GM21737 (cell line): Measurements from ENCODE around the gene DAD1.
"Not testable (repeated sequence)": the region's sequence is repeated elsewhere in the genome, so short reads cannot be mapped to it uniquely, and the experiment has no call there.

Experiments
- ATAC-seq: cut with Tn5 transposase; IDR thresholded peaks from one replicate; pipeline ENCODE4 v1.9.1; 2021; ENCODE audit warnings: mild to moderate bottlenecking, moderate library complexity; ENCODE audit not compliant: unreplicated experiment

Gene DAD1

DNA sequence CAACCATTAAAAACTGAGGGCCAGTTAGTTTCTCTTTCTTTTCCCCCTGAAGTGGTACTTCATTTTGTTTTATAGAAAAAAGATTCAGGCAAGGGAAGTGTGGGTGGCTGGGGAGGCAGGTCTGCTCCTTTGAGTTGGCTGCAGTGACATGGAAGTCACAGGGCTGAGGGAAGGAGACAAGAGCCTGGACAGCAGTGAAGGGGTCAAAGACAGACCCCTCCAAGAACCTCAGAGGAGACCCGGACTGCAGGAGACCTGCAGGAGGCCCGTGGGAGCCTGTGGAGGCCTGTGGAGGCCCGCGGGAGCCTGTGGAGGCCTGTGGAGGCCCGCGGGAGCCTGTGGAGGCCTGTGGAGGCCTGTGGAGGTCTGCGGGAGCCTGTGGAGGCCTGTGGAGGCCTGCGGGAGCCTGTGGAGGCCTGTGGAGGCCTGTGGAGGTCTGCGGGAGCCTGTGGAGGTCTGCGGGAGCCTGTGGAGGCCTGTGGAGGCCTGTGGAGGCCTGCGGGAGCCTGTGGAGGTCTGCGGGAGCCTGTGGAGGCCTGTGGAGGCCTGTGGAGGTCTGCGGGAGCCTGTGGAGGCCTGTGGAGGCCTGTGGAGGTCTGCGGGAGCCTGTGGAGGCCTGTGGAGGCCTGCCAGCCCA, 35.0 kb downstream of the DAD1 start:
- ATAC-seq: not testable (repeated sequence)

DNA sequence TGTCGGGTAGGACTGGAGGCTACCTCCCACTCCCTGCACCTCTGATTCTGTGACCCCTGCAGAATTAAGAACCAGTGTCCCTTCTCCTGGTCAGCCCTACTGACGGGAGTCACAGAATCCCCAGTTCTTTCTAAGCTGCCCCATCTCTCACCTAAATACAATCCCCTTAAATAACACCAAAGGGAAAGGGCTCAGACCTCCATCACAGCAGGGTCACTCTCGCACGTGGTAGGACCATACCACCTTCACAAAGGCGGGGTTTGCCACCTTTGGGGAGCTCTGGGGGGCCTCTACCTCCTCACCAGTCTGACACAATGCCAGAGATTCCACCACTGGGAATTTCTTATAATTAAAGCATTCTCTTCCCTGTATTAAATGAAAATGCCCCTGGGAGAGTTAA, 35.6 kb downstream of the DAD1 start:
- ATAC-seq: no peak

DNA sequence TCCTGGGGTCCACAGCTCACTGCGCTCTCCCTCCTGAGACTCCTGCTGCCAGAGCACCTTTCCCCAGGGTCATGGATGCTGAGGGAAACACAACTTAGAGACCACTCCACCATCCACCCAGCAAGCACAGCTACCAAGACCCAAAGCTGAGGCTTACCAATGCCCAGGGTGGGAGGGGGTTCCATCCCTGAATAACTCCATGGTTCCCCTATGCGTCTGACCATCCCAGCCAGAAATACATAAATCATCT, 36.3 kb downstream of the DAD1 start:
- no peak for ATAC-seq

DNA sequence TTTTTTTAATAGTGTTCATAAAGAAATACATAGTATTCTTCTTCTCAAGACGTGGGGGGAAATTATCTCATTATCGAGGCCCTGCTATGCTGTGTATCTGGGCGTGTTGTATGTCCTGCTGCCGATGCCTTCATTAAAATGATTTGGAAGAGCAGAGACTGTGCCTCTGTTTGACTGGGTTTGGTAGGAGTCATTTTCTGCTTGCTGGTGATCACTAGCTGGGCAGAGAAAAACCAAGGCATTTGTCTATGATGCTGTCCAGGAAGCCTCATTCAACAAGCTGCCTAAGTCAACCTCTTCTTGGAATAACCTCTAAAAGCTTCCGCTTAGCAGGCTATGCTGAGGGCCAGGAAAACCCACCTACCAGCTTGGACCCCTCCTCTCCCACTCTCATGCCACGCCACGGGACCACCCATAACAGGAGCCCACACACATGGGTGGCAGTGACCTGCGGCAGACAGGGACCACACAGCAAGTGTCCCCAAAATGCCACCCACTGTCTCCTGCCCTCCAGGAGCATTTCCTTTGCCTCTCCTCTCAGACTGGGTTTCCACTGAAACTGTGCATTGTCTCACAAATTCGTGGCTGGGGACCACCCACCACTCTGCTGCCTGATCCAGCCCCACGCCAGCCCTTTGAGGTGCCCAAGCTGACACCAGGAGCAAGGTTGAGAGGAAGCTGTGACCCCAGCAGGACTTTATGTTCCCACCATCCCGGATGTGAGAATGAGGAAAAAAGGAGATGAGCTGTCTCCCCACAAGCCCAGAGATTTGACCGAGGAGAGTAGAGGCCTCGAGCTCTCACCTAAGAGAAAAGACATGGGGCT, 36.8 kb downstream of the DAD1 start:
- no peak for ATAC-seq

DNA sequence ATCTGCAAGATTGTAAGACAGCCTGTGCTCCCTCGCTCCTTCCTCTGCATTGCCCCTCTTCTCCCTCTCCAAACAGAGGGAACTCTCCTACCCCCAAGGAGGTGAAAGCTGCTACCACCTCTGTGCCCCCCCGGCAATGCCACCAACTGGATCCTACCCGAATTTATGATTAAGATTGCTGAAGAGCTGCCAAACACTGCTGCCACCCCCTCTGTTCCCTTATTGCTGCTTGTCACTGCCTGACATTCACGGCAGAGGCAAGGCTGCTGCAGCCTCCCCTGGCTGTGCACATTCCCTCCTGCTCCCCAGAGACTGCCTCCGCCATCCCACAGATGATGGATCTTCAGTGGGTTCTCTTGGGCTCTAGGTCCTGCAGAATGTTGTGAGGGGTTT, 37.4 kb downstream of the DAD1 start:
- no peak for ATAC-seq

DNA sequence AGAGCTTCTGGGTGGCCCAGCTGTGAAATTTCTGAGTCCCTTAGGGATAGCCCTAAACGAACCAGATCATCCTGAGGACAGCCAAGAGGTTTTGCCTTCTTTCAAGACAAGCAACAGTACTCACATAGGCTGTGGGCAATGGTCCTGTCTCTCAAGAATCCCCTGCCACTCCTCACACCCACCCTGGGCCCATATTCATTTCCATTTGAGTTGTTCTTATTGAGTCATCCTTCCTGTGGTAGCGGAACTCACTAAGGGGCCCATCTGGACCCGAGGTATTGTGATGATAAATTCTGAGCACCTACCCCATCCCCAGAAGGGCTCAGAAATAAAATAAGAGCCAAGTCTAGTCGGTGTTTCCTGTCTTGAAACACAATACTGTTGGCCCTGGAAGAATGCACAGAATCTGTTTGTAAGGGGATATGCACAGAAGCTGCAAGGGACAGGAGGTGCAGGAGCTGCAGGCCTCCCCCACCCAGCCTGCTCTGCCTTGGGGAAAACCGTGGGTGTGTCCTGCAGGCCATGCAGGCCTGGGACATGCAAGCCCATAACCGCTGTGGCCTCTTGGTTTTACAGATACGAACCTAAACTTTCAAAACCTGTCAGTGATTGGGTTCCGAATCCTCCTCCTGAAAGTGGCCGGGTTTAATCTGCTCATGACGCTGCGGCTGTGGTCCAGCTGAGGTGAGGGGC, 38.9 kb downstream of the DAD1 start:
- ATAC-seq: peak; percentile 40

DNA sequence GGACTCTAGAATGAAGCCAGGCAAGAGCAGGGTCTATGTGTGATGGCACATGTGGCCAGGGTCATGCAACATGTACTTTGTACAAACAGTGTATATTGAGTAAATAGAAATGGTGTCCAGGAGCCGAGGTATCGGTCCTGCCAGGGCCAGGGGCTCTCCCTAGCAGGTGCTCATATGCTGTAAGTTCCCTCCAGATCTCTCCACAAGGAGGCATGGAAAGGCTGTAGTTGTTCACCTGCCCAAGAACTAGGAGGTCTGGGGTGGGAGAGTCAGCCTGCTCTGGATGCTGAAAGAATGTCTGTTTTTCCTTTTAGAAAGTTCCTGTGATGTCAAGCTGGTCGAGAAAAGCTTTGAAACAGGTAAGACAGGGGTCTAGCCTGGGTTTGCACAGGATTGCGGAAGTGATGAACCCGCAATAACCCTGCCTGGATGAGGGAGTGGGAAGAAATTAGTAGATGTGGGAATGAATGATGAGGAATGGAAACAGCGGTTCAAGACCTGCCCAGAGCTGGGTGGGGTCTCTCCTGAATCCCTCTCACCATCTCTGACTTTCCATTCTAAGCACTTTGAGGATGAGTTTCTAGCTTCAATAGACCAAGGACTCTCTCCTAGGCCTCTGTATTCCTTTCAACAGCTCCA, 39.6 kb downstream of the DAD1 start:
- no peak for ATAC-seq

DNA sequence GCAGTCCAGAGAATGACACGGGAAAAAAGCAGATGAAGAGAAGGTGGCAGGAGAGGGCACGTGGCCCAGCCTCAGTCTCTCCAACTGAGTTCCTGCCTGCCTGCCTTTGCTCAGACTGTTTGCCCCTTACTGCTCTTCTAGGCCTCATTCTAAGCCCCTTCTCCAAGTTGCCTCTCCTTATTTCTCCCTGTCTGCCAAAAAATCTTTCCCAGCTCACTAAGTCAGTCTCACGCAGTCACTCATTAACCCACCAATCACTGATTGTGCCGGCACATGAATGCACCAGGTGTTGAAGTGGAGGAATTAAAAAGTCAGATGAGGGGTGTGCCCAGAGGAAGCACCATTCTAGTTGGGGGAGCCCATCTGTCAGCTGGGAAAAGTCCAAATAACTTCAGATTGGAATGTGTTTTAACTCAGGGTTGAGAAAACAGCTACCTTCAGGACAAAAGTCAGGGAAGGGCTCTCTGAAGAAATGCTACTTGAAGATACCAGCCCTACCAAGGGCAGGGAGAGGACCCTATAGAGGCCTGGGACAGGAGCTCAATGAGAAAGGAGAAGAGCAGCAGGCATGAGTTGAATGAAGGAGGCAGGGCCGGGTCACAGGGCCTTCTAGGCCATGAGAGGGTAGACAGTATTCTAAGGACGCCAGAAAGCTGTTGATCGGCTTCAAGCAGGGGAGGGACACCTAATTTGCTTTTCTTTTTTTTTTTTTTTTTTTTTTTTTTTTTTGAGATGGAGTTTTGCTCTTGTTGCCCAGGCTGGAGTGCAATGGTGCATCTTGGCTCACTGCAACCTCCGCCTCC, 40.9 kb downstream of the DAD1 start:
- no peak for ATAC-seq

DNA sequence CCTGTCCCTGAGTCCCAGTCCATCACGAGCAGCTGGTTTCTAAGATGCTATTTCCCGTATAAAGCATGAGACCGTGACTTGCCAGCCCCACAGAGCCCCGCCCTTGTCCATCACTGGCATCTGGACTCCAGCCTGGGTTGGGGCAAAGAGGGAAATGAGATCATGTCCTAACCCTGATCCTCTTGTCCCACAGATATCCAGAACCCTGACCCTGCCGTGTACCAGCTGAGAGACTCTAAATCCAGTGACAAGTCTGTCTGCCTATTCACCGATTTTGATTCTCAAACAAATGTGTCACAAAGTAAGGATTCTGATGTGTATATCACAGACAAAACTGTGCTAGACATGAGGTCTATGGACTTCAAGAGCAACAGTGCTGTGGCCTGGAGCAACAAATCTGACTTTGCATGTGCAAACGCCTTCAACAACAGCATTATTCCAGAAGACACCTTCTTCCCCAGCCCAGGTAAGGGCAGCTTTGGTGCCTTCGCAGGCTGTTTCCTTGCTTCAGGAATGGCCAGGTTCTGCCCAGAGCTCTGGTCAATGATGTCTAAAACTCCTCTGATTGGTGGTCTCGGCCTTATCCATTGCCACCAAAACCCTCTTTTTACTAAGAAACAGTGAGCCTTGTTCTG, 41.6 kb downstream of the DAD1 start:
- ATAC-seq: no peak

DNA sequence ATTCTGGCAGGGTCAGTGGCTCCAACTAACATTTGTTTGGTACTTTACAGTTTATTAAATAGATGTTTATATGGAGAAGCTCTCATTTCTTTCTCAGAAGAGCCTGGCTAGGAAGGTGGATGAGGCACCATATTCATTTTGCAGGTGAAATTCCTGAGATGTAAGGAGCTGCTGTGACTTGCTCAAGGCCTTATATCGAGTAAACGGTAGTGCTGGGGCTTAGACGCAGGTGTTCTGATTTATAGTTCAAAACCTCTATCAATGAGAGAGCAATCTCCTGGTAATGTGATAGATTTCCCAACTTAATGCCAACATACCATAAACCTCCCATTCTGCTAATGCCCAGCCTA, 42.3 kb downstream of the DAD1 start:
- ATAC-seq: no peak

DNA sequence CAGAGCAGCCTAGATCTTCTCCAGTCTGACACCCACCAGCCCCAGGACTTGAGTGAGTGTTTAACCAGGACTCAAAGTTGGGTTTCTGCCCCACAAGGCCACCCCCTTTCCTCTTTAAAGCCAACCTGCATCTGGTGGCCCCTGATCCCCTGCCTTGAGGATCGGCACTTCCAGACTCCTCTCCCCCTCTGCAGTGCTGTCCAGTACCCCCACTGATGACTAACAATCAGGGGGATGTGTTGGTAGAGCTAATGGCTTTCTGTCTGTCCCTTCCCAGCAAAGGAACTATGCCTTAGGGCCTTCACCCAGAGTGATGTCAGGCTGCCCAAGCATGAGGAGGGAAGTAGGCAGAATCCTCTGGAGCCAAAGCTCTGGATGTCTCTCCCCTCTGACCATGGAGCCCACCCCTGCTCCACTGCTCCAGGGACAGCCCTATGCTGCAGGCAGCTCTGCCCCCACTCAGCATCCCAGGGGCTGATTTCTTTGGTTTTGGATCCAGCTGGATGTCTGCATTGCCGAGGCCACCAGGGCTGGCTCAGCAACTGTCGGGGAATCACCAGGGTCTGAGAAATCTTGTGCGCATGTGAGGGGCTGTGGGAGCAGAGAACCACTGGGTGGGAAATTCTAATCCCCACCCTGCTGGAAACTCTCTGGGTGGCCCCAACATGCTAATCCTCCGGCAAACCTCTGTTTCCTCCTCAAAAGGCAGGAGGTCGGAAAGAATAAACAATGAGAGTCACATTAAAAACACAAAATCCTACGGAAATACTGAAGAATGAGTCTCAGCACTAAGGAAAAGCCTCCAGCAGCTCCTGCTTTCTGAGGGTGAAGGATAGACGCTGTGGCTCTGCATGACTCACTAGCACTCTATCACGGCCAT, 42.9 kb downstream of the DAD1 start:
- no peak for ATAC-seq

DNA sequence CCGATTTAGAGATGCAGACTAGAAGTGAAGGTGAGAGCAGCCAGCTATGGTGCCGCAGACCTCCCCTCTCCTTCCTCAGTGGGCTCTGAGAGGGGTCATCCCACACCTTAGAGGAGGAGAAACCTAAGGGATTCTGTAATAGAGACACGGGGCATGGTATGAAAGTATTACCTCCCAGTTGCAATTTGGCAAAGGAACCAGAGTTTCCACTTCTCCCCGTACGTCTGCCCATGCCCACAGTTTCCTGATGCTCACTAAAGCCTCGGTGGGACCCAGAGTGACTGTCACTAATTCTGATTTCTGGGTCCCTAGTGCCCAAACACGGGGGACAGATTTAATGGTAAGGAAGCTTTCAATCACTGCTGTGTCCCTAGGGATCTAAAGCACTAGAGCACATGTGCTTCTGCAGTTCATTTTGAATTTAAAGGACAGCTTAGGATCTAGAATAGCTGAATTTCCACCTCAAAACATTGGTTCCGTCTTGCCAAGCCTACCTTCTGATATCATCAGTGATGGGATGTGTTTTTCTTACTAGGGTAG, 44.1 kb downstream of the DAD1 start:
- no peak for ATAC-seq

DNA sequence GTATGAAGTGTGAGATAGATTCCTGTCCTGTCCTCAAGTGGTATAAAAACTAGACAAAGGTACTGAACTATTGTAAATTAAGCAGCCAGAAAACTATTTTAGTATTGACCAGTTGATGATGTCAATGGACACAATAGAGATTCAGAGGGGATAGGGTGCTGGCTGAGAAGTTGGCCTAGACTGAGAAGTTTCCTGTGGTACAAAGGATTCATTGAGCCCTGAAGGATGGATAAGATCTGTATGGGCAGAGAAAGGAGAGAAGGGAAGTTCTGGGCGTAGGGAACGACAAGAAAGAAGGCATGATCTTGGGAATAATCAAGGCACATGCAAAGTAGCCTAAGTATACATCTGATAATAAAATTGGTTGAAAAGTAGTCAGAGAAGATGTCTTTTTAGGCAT, 44.6 kb downstream of the DAD1 start:
- no peak for ATAC-seq

DNA sequence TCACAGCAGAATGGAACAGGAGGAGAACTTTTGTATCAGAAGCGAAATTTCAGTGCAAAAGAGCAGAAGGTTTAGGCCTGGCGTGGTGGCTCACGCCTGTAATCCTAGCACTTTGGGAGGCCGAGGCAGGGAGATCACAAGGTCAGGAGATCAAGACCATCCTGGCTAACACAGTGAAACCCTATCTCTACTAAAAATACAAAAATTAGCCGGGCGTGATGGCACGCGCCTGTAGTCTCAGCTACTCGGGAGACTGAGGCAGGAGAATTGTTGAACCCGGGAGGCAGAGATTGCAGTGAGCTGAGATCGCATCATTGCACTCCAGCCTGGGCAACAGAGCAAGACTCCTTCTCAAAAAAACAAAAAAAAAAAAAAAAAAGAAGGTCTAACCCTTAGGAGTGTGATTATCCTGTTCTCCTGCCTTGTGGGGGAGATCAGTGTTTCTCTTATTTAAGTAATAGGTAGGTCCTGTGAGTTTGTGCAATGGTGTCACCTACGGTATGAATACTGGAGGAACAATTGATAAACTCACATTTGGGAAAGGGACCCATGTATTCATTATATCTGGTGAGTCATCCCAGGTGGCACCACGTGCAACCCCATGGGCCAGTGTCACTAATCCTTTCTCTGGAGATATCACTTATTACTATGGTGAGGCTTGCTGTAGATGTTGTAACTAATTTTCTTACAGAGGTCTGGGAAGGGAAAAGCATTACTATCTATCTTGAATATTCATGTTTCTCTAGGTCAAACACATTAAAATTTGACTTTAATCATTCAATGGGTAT, 45.3 kb downstream of the DAD1 start:
- not testable (repeated sequence) for ATAC-seq

DNA sequence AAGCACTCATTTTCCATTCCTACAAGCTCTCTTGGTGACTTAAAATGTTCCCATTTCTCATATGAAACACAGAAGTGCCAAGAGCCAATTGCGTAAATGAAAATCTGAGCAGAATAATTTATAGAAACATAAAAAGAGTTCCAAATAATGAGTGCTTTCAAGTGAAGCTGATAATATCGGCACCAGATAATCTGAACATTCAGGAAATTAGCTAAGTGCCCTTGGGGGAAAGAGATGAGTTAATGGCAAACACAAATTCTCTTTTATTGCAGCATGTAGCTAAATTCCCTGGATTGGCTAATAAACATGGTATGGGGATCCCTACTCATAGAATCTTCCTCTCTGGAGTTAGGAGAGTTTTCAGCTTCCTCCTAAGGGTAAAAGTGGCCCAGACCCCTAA, 46.7 kb downstream of the DAD1 start:
- no peak for ATAC-seq

DNA sequence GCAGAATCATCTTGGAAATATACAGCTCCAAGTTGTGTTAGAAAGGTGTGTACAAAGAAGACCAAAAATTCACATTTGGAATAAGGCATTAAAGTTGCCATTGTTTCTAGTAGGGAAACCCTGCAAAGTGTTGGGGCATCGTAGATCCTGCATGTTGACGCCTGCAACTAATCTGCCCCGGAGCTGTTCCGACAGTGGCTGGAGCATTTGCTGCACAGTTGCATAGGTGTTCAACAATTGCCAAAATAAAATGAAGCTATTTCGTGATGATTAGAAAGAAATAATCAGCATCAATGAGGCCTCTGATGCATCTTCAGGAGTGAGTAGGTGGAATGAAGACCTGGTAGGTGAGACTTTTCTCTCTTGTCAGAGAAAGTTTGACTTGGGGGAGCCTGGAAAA, 47.3 kb downstream of the DAD1 start:
- ATAC-seq: no peak

DNA sequence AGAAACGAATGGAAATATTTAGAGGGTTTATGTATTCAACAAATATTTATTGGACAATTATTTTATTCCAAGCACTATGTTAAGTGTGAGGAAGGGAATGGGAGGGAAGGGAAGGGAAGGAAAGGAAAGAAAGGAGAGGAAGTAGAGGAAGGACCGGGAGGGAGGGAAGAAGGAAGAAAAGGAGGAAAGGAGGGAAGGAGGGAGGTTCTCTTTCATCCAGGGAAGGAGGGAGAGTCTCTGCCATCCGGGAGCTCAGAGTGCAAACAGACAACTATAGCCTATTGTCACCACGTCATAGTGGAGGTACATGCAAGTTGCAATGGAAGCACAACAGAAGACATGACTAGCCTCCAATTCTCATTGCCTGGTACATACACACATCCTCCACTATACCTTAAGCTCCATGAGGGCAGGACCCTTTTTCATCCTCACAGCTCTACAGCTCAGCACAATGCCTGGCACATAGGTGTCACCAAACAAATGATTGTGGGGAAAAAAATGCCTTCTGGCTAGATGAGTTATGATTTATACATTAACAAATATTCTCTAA, 48.1 kb downstream of the DAD1 start:
- no peak for ATAC-seq

DNA sequence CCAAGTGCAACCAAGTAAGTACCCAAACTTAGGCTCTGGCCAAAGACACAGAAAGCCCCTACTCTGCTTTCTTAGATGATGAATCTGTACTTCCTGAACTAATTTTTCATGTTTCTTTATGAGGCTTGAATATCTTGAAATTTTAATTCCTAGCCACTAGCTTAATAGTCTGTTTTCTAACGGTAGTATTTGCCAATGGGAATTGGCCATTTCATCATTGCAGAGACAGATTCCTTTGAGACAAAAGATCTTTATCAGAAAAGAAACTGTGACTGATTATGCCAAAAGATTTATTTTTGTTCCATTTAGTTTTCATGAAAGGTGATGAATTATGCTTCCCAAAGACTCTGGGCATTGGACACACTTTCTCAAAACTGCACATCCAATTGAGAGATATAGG, 48.7 kb downstream of the DAD1 start:
- no peak for ATAC-seq
